Dedifferentiated amniotic fluid mesenchymal stem cell (primary cell): ENCODE results near the gene ESAM.

ENCODE experiments used
- DNase-seq: peaks from one replicate; pipeline ENCODE4 v3.0.0-alpha.2; 2016; ENCODE audit errors: extremely low spot score

The ESAM gene

DNA sequence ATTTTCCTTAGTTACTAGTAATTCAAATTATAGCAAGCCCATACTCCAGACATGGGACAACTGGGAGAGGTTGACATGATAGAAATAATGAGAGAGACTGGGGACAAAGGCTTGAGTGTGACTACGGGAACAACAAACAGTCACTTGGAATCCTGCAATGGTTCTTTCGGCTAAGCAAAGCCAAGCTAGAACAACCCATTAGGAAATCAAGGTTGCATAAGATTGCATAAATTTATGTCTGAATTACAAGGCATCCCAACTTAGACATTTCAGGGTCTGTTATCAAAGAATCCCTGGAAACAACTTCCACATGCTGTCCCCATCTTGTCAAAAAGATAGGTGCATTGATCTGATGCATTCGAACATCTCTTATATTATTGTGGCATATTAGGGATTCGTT lies 32.5 kb downstream of the ESAM start:
- DNase-seq, result no peak

- no peak for DNase-seq
These were observed 34.0 kb downstream of the ESAM start for GRCh38 chr11:124728134-124728533.

- DNase-seq, result no peak
These were observed 34.6 kb downstream of the ESAM start for GRCh38 chr11:124727474-124727873.

DNA sequence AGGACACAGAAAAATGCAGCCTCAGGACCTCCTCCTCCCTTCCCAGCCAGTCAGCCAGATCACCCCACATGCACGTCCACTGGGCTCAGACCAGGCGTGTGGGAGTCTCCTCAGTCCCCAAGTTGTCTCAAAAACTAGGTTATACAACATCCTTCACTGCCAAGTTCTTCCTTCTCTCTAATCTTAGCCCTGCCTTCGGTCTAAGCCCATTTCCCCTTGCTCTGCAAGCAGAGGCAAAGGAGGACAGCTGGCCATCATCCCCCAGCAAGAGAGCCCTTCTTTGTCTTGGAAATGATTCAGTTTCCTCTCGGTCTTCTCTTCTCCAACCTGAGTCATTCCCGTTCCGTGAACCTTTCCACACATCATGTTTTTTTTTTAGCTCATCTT lies 36.4 kb downstream of the ESAM start:
- no peak for DNase-seq

- DNase-seq, result no peak
These were observed 36.9 kb downstream of the ESAM start for GRCh38 chr11:124724979-124725718.

DNA sequence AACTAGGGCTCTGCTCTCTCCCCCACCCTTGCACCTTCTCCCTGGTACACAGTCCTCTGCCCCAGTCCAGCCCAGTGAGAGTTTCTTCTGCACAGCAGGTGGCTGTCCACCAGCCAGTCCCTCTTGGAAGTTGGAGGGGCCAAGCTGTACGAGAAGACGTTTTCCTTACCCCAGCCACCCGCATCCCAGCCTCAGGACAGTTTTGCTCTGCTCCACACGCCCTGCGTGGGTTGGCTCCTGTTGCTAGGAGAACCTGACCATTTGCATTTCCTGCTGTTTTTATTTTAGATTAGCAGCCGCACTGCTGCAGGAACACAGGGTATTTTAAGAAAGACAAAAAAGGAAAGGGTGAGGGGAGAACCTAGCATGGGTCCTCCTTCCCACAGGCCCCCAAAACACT lies 39.9 kb downstream of the ESAM start:
- no peak for DNase-seq

DNA sequence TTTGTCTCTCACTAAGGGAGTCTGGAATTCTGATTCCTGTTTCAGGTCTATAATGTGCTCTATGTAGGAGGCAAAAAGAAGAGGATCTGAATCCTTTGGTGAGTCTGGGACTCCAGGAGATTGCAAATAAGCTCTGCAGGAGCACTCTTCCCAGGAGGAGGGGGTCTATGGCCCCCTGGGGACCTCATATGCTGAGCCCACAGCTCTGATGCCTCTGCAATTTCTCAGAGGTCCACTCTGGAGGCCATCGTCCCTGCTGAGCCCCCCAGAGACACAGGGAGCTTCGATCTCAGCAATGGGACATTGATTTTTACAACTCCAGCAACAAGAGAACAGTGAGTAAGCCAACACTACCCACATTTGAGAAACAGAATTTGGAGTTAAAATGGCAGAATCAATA lies 42.6 kb downstream of the ESAM start:
- DNase-seq, result no peak

- DNase-seq, result no peak
These were observed 43.3 kb downstream of the ESAM start for GRCh38 chr11:124718801-124719200.

GRCh38 chr11:124717786-124718651 lies 44.1 kb downstream of the ESAM start:
- DNase-seq, result no peak

DNA sequence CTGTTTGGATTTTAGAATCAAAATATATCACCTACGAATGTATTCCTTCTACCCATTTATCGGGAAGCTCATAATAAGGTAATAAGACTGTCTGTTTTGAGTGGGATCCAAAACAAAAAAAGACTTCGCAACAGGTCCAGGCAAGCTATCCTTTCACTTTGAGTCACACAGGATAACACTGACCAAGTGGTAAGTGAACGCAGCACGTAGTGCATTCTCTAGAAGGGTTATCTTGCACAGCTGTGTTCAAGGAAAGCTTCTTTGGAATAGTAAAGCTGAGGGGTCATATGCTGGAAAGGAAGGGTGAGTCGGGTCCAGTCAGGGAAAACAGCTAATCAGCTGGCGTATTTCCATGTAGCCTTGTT lies 44.7 kb downstream of the ESAM start:
- no peak for DNase-seq

DNA sequence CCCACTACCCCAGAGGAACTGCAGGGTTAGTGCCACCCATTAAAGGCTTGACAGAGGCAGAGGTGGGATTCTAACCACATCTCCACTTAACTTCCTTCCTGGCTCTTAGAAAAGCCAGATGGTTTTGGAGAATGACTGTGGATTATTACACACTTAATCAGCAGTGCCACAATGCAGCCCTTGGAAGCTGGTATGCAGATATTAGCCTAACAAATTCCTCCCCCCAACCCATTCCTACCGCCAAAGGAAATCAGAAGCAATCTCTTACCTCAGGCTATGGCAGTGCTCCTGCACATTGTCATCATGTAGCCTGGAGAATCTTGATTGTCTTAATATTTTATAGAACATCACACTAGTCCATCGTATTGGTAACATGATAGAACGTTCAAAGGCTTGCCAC lies 45.5 kb downstream of the ESAM start:
- no peak for DNase-seq

DNA sequence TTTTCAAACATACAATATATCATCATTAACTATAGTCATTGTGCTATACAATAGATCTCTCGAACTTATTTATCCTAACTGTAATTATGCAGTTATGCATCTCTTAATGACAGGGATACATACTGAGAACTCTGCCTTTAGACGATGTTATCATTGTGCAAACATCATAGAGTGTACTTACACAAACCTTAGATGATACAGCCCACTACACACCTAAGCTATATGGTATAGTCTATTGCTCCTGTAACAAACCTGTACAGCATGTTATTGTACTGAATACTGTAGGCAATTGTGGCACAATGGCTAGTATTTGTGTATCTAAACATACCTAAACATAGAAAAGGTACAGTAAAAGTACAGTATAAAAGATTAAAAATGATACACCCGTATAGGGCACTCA lies 49.7 kb downstream of the ESAM start:
- no peak for DNase-seq

DNA sequence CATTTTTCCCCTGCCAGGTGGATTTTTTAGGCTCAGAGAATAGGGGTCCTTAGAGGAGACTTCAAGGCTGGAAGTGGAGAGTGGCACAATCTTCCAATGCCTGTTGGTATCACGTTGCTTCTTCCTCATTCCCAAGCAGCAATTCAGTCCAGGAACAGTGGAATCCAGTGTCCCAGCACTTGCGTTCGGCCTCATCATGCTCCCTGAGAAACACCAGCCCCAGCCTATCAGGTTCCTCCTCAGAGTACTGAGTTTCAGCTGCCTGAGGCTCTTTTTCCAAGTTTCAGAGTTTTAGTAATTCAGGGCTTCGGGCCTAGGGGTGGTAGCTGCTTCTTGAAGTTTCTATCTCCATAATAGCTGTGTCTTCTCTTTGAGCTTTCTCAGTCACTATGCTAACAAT lies 54.3 kb downstream of the ESAM start:
- no peak for DNase-seq
